ENCODE data around the gene CAMTA1. TPM values are rescaled to one million over a fixed set of nuclear protein-coding genes. Genes with fewer than 3 reads are reported as not detected.

The CAMTA1 gene
- total RNA-seq, 1 donor from 2014 or later = 160 TPM

- no peak for TF ChIP-seq CTCF (IDR thresholded peaks at IDR 0.05; ENCODE audit: borderline replicate concordance)
- Histone ChIP-seq H3K4me1 (peaks cover 43% of the 10 kb centered on the region), H3K9me3 (replicated peaks) (no peaks in the 10 kb centered on the region), H3K27ac (replicated peaks) (no peak overlapping the region), H3K36me3 (no peaks in the 10 kb centered on the region), H3K4me3 (no peak overlapping the region), H3K27me3 (ENCODE audit: low read depth) (peaks cover 17% of the 10 kb centered on the region)
- no peak for DNase-seq
- intact Hi-C loops (cut with micrococcal nuclease) = no loop called here
Observed at GRCh38 chr1:7621334-7622219, 836.3 kb downstream of the CAMTA1 start.

GRCh38 chr1:7623842-7624241, 838.6 kb downstream of the CAMTA1 start:
- H3K9me3 ChIP-seq (replicated peaks) = no peaks in the 10 kb centered on the region
- H3K27ac ChIP-seq (replicated peaks) = no peak overlapping the region
- no peaks in the 10 kb centered on the region for H3K36me3 ChIP-seq
- intact Hi-C loops (cut with micrococcal nuclease) = no loop called here
- no peak for DNase-seq
- peaks cover 17% of the 10 kb centered on the region for H3K27me3 ChIP-seq (ENCODE audit: low read depth)
- peaks cover 44% of the 10 kb centered on the region for H3K4me1 ChIP-seq
- no peak for TF ChIP-seq CTCF (IDR thresholded peaks at IDR 0.05; ENCODE audit: borderline replicate concordance)
- H3K4me3 ChIP-seq = no peak overlapping the region

GRCh38 chr1:7624791-7625355, 839.6 kb downstream of the CAMTA1 start:
- H3K27ac ChIP-seq (replicated peaks) = no peak overlapping the region
- H3K4me1 ChIP-seq = peaks cover 51% of the 10 kb centered on the region
- no peak overlapping the region for H3K4me3 ChIP-seq
- no peaks in the 10 kb centered on the region for H3K36me3 ChIP-seq
- intact Hi-C loops (cut with micrococcal nuclease) = no loop called here
- no peaks in the 10 kb centered on the region for H3K9me3 ChIP-seq (replicated peaks)
- no peak for TF ChIP-seq CTCF (IDR thresholded peaks at IDR 0.05; ENCODE audit: borderline replicate concordance)
- no peak for DNase-seq
- peaks cover 17% of the 10 kb centered on the region for H3K27me3 ChIP-seq (ENCODE audit: low read depth)

- intact Hi-C loops (cut with micrococcal nuclease) = no loop called here
- H3K9me3 ChIP-seq (replicated peaks) = no peaks in the 10 kb centered on the region
- H3K4me3 ChIP-seq = no peak overlapping the region
- DNase-seq = no peak
- H3K4me1 ChIP-seq = peaks cover 51% of the 10 kb centered on the region
- no peaks in the 10 kb centered on the region for H3K36me3 ChIP-seq
- H3K27me3 ChIP-seq (ENCODE audit: low read depth) = peaks cover 17% of the 10 kb centered on the region
- TF ChIP-seq CTCF (IDR thresholded peaks at IDR 0.05; ENCODE audit: borderline replicate concordance) = no peak
- H3K27ac ChIP-seq (replicated peaks) = no peak overlapping the region
Observed at GRCh38 chr1:7625401-7625800, 840.1 kb downstream of the CAMTA1 start.

GRCh38 chr1:7628273-7628672, 843.0 kb downstream of the CAMTA1 start:
- H3K9me3 ChIP-seq (replicated peaks) = no peaks in the 10 kb centered on the region
- H3K27me3 ChIP-seq (ENCODE audit: low read depth) = peaks cover 9% of the 10 kb centered on the region
- TF ChIP-seq CTCF (IDR thresholded peaks at IDR 0.05; ENCODE audit: borderline replicate concordance) = no peak
- no peak for DNase-seq
- H3K27ac ChIP-seq (replicated peaks) = peak overlapping the region; percentile 38
- intact Hi-C loops (cut with micrococcal nuclease) = no loop called here
- H3K36me3 ChIP-seq = no peaks in the 10 kb centered on the region
- H3K4me3 ChIP-seq = no peak overlapping the region
- peaks cover 34% of the 10 kb centered on the region for H3K4me1 ChIP-seq

Measured in left ventricle myocardium inferior (tissue), 1 donor.